Smooth muscle cell (in vitro differentiated cells): Measurements from ENCODE around the gene DPP7. TPM values are rescaled to one million over a fixed set of nuclear protein-coding genes. Genes with fewer than 3 reads are reported as not detected.

Source experiments
- DNase-seq: peaks from one replicate; lab custom pipeline; 2025; ENCODE audit not compliant: unreplicated experiment; lab: John Stamatoyannopoulos, UW
- H2AFZ ChIP-seq: fragments of 200-600 bp; sonication (generic); 2 replicates; pipeline ENCODE4 v1.6.0; 2016; ENCODE audit warnings: antibody characterized with exemption, low read depth, mild to moderate bottlenecking
- H3F3A ChIP-seq: fragments of 200-600 bp; sonication (generic); 2 replicates; pipeline ENCODE4 v1.6.0; 2017; ENCODE audit warnings: antibody characterized with exemption, low read depth
- H3K27ac ChIP-seq: fragments of 200-600 bp; sonication (generic); 2 replicates; pipeline ENCODE4 v1.5.1; 2016; ENCODE audit warnings: low read depth, mild to moderate bottlenecking
- H3K27me3 ChIP-seq: fragments of 200-600 bp; sonication (generic); 2 replicates; pipeline ENCODE4 v1.6.1; 2016; ENCODE audit warnings: low read depth, mild to moderate bottlenecking
- H3K36me3 ChIP-seq: fragments of 200-600 bp; sonication (generic); 2 replicates; pipeline ENCODE4 v1.5.1; 2016; ENCODE audit warnings: low read depth
- H3K4me1 ChIP-seq: fragments of 200-600 bp; sonication (generic); 2 replicates; pipeline ENCODE4 v1.5.1; 2016; ENCODE audit warnings: low read depth
- H3K4me2 ChIP-seq: fragments of 200-600 bp; sonication (generic); 2 replicates; pipeline ENCODE4 v1.6.0; 2016; ENCODE audit warnings: mild to moderate bottlenecking
- H3K4me3 ChIP-seq: fragments of 200-600 bp; sonication (generic); 2 replicates; pipeline ENCODE4 v1.5.1; 2016; ENCODE audit warnings: mild to moderate bottlenecking
- H3K79me2 ChIP-seq: fragments of 200-600 bp; sonication (generic); 2 replicates; pipeline ENCODE4 v1.6.0; 2016; ENCODE audit warnings: low read depth, mild to moderate bottlenecking
- H3K9ac ChIP-seq: fragments of 200-600 bp; sonication (generic); 2 replicates; pipeline ENCODE4 v1.6.0; 2016; ENCODE audit warnings: low read depth
- H3K9me3 ChIP-seq: fragments of 200-600 bp; sonication (generic); replicated peaks from 2 replicates; pipeline ENCODE4 v1.5.1; 2016; ENCODE audit warnings: low read depth
- H4K20me1 ChIP-seq: fragments of 200-600 bp; sonication (generic); 2 replicates; pipeline ENCODE4 v1.6.0; 2016; ENCODE audit warnings: low read depth
- CTCF ChIP-seq: fragments of 200-600 bp; sonication (generic); IDR thresholded peaks from 2 replicates; pipeline ENCODE4 v1.5.1; 2017; ENCODE audit warnings: borderline replicate concordance, mild to moderate bottlenecking, antibody characterized with exemption; ENCODE audit not compliant: insufficient read depth, poor library complexity, severe bottlenecking
- WGBS: methylation state at CpG from one replicate; pipeline ENCODE4 v1.1.7; 2016; ENCODE audit warnings: low lambda C conversion rate; 5-methylcytosine and 5-hydroxymethylcytosine counted together
- polyA plus RNA-seq: library from polyadenylated mRNA; unstranded; fragments of >200 nt; fragmentation: Nextera tagmentation; extraction: Ambion mirVana; gene quantifications from 2 replicates; pipeline ENCODE4 v1.2.1, GENCODE V29; 2016
- total RNA-seq: library from RNA; depleted of rRNA; stranded (reverse); fragments of >200 nt; gene quantifications from 2 replicates; pipeline ENCODE4 v1.2.3, GENCODE V29; 2014

Gene DPP7
- total and polyA plus RNA-seq, 2 experiments from 2014 or later = 51.4 to 170 TPM

- Histone ChIP-seq H3K4me2 (no peak overlapping the region), H3K79me2 (no peaks in the 10 kb centered on the region), H3K9me3 (no peaks in the 10 kb centered on the region), H3K4me1 (peaks cover 3% of the 10 kb centered on the region), H3F3A (no peaks in the 10 kb centered on the region), H3K4me3 (no peak overlapping the region), H3K36me3 (no peaks in the 10 kb centered on the region), H3K9ac (no peak overlapping the region), H3K27me3 (no peaks in the 10 kb centered on the region), H3K27ac (no peak overlapping the region), H2AFZ (no peak overlapping the region), H4K20me1 (no peaks in the 10 kb centered on the region)
- no peak for DNase-seq
- WGBS = 91% methylated on average over 28 of the region's 28 CpGs
- TF ChIP-seq CTCF = no peak
These were observed 3.4 kb downstream of the DPP7 start for GRCh38 chr9:137110911-137111787.

DNA sequence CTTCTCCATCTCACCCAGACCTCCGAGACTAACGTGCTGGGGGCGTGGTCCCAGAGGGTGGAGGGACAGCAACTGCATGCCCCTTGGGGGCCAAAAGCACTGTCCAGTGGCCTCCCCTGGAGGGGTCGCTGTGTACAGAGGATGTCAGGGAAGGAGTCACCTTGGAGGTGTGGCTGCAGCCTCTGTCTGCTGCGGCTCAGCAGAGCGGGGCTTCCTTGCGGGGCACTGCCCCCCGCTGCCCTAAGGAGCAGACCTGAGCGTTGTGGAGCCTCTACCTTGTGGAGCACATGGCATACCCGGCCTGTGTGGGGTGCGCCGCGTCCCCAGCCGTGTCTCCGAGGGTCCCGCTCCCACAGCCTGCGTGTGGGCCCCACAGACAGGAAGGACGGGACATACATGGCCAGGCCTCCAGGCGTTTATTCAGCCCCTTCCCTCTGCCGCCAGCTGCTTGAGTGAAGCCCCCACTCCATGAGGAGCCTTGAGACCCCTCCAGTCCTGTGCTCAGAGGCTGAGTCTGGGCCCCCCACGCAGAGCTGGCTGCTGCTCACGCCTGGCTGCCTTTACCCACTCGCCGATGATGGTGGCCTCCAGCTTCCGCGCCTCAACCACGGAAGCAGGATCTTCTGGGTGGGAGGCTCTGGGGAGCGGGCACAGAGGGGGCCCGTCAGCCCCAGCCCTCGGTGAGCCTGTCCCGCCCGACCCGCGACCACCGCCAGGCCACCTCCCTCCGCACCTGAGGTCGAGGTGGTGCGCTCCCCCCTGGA is 4.2 kb downstream of the DPP7 start:
- no peaks in the 10 kb centered on the region for H3F3A ChIP-seq
- peaks cover 3% of the 10 kb centered on the region for H3K4me1 ChIP-seq
- H3K79me2 ChIP-seq = no peaks in the 10 kb centered on the region
- no peaks in the 10 kb centered on the region for H3K27me3 ChIP-seq
- no peaks in the 10 kb centered on the region for H3K36me3 ChIP-seq
- 95% methylated on average over 30 of the region's 38 CpGs for WGBS
- no peaks in the 10 kb centered on the region for H4K20me1 ChIP-seq
- no peaks in the 10 kb centered on the region for H3K9me3 ChIP-seq
- H3K9ac ChIP-seq = no peak overlapping the region
- no peak for TF ChIP-seq CTCF
- no peak for DNase-seq
- H3K27ac ChIP-seq = no peak overlapping the region
- no peak overlapping the region for H2AFZ ChIP-seq
- H3K4me2 ChIP-seq = no peak overlapping the region
- no peak overlapping the region for H3K4me3 ChIP-seq

GRCh38 chr9:137109250-137110146 is 5.0 kb downstream of the DPP7 start:
- Histone ChIP-seq H3K9me3 (no peaks in the 10 kb centered on the region), H3K4me3 (no peak overlapping the region), H3K79me2 (no peaks in the 10 kb centered on the region), H3K4me2 (no peak overlapping the region), H3K27ac (no peak overlapping the region), H3K27me3 (no peaks in the 10 kb centered on the region), H2AFZ (no peak overlapping the region), H3K36me3 (no peaks in the 10 kb centered on the region), H3K4me1 (peaks cover 3% of the 10 kb centered on the region), H3F3A (no peaks in the 10 kb centered on the region), H4K20me1 (peaks cover under 1% of the 10 kb centered on the region), H3K9ac (no peak overlapping the region)
- 94% methylated on average over 32 of the region's 34 CpGs for WGBS
- no peak for DNase-seq
- TF ChIP-seq CTCF = no peak
